ENCODE measurements around the gene ZGRF1.
A peak's percentile ranks its signal among the peaks of the same experiment; 100 is the strongest.
"Not testable (repeated sequence)": the region's sequence is repeated elsewhere in the genome, so short reads cannot be mapped to it uniquely, and the experiment has no call there.

The ZGRF1 gene

GRCh38 chr4:112532267-112532666 is 104.4 kb downstream of the ZGRF1 start:
- ChIA-PET CTCF (no interaction called here), POLR2A (no interaction called here)
- no peak for DNase-seq (ENCODE audit: extremely low spot score)
- no peak for TF ChIP-seq CTBP1 (IDR thresholded peaks at IDR 0.05; ENCODE audit: borderline replicate concordance)
- no peak for TF ChIP-seq TARDBP (IDR thresholded peaks at IDR 0.05)
- TF ChIP-seq ELF4 (IDR thresholded peaks at IDR 0.05), result no peak
- TF ChIP-seq FOXA1 (IDR thresholded peaks at IDR 0.05), result no peak
- no peak for TF ChIP-seq BHLHE40 (IDR thresholded peaks at IDR 0.05; ENCODE audit: borderline replicate concordance)
- no peak for TF ChIP-seq HDGF (IDR thresholded peaks at IDR 0.05; ENCODE audit: borderline replicate concordance)
- TF ChIP-seq LEF1 (IDR thresholded peaks at IDR 0.05; ENCODE audit: borderline replicate concordance), result no peak
- no peak for TF ChIP-seq ARNT (IDR thresholded peaks at IDR 0.05)
- no peak for TF ChIP-seq SUZ12 (IDR thresholded peaks at IDR 0.05)
- no peak for TF ChIP-seq L3MBTL2 (conservative IDR thresholded peaks at IDR 0.05)

GRCh38 chr4:112531146-112531545 is 105.6 kb downstream of the ZGRF1 start:
- POLR2A ChIA-PET, result no interaction called here
- TF ChIP-seq CTBP1 (IDR thresholded peaks at IDR 0.05; ENCODE audit: borderline replicate concordance) (no peak), FOXK2 (IDR thresholded peaks at IDR 0.05) (no peak), ARNT (IDR thresholded peaks at IDR 0.05) (no peak), ZNF384 (IDR thresholded peaks at IDR 0.05) (no peak), SP1 (IDR thresholded peaks at IDR 0.05) (no peak), FOXM1 (IDR thresholded peaks at IDR 0.05; ENCODE audit: borderline replicate concordance) (no peak)
- CTCF ChIA-PET, result interaction anchor here (0.6 kb wide), 1 partner anchor 457 kb away, joined by 4 read pairs; no protein-coding TSS in a partner anchor
- DNase-seq (ENCODE audit: extremely low spot score), result no peak

- CTCF ChIA-PET, result no interaction called here
- TF ChIP-seq PKNOX1 (IDR thresholded peaks at IDR 0.05), result no peak
- no peak for TF ChIP-seq ARNT (IDR thresholded peaks at IDR 0.05)
- TF ChIP-seq FOXK2 (IDR thresholded peaks at IDR 0.05), result no peak
- no peak for TF ChIP-seq FOXA1 (IDR thresholded peaks at IDR 0.05)
- TF ChIP-seq LEF1 (IDR thresholded peaks at IDR 0.05; ENCODE audit: borderline replicate concordance), result no peak
- TF ChIP-seq NFRKB (IDR thresholded peaks at IDR 0.05), result no peak
- TF ChIP-seq TARDBP (IDR thresholded peaks at IDR 0.05), result no peak
- TF ChIP-seq BHLHE40 (IDR thresholded peaks at IDR 0.05; ENCODE audit: borderline replicate concordance), result no peak
- no peak for TF ChIP-seq ELF4 (IDR thresholded peaks at IDR 0.05)
- no peak for TF ChIP-seq CTBP1 (IDR thresholded peaks at IDR 0.05; ENCODE audit: borderline replicate concordance)
- TF ChIP-seq FOXM1 (IDR thresholded peaks at IDR 0.05; ENCODE audit: borderline replicate concordance), result no peak
- no peak for TF ChIP-seq SUZ12 (IDR thresholded peaks at IDR 0.05)
- TF ChIP-seq ZNF384 (IDR thresholded peaks at IDR 0.05), result no peak
- TF ChIP-seq L3MBTL2 (conservative IDR thresholded peaks at IDR 0.05), result no peak
- TF ChIP-seq SP1 (IDR thresholded peaks at IDR 0.05), result no peak
- no peak for TF ChIP-seq HDGF (IDR thresholded peaks at IDR 0.05; ENCODE audit: borderline replicate concordance)
- no peak for DNase-seq (ENCODE audit: extremely low spot score)
These were observed 110.6 kb downstream of the ZGRF1 start for GRCh38 chr4:112526061-112526460.

GRCh38 chr4:112523764-112524505 is 112.8 kb downstream of the ZGRF1 start:
- POLR2A ChIA-PET, result interaction anchor here (1.0 kb wide), 1 partner anchor 8 kb away, joined by 3 read pairs; the partner anchor contains the start of gene NEUROG2
- TF ChIP-seq ELF4 (IDR thresholded peaks at IDR 0.05) (no peak), ARNT (IDR thresholded peaks at IDR 0.05) (peak; percentile 54; the same call in 1 of the 2 replicates), FOXK2 (IDR thresholded peaks at IDR 0.05) (no peak)
- CTCF ChIA-PET, result interaction anchor here (0.6 to 1.3 kb wide), 7 partner anchors 9 to 424 kb away, joined by 3 to 6 read pairs (median 4); no protein-coding TSS in a partner anchor
- DNase-seq (ENCODE audit: extremely low spot score), result peak; percentile 75

More at GRCh38 chr4:112526061-112526460, 110.6 kb downstream of the ZGRF1 start:
- POLR2A ChIA-PET, result no interaction called here

GRCh38 chr4:112523008-112523721 is 113.5 kb downstream of the ZGRF1 start:
- CTCF ChIA-PET, result interaction anchor here (1.0 to 1.3 kb wide), 2 partner anchors 194 to 423 kb away, joined by 4 to 6 read pairs; no protein-coding TSS in a partner anchor
- POLR2A ChIA-PET, result interaction anchor here (1.0 kb wide), 1 partner anchor 7 kb away, joined by 3 read pairs; the partner anchor contains the start of gene NEUROG2

GRCh38 chr4:112522431-112522830 is 114.3 kb downstream of the ZGRF1 start:
- POLR2A ChIA-PET; DNase-seq (ENCODE audit: extremely low spot score): not testable (repeated sequence)
- CTCF ChIA-PET, result interaction anchor here (0.7 kb wide), 1 partner anchor 10 kb away, joined by 3 read pairs; no protein-coding TSS in a partner anchor

More at GRCh38 chr4:112523008-112523721, 113.5 kb downstream of the ZGRF1 start:
- TF ChIP-seq ARNT (IDR thresholded peaks at IDR 0.05), result no peak
- TF ChIP-seq SP1 (IDR thresholded peaks at IDR 0.05), result no peak
- no peak for TF ChIP-seq FOXA1 (IDR thresholded peaks at IDR 0.05)
- TF ChIP-seq ELF4 (IDR thresholded peaks at IDR 0.05), result no peak
- TF ChIP-seq FOXK2 (IDR thresholded peaks at IDR 0.05), result no peak
- TF ChIP-seq ZNF384 (IDR thresholded peaks at IDR 0.05), result no peak
- no peak for TF ChIP-seq NFRKB (IDR thresholded peaks at IDR 0.05)
- no peak for TF ChIP-seq TARDBP (IDR thresholded peaks at IDR 0.05)
- TF ChIP-seq SUZ12 (IDR thresholded peaks at IDR 0.05), result no peak
- no peak for TF ChIP-seq CTBP1 (IDR thresholded peaks at IDR 0.05; ENCODE audit: borderline replicate concordance)
- no peak for TF ChIP-seq L3MBTL2 (conservative IDR thresholded peaks at IDR 0.05)
- TF ChIP-seq LEF1 (IDR thresholded peaks at IDR 0.05; ENCODE audit: borderline replicate concordance), result no peak
- no peak for TF ChIP-seq BHLHE40 (IDR thresholded peaks at IDR 0.05; ENCODE audit: borderline replicate concordance)
- DNase-seq (ENCODE audit: extremely low spot score), result no peak

Data from HEK293T (cell line).